A549 treated with DMSO at 1 μM for 4 hours (cell line): ENCODE measurements around the gene SBSN. TPM values are rescaled to one million over a fixed set of nuclear protein-coding genes. Genes with fewer than 3 reads are reported as not detected.

Experiments
- total RNA-seq: library from RNA; stranded (reverse); fragments of 200-300 nt; extraction: Qiagen RNA extraction; gene quantifications from 5 replicates; pipeline ENCODE4 v1.2.3, GENCODE V29; 2022; ENCODE audit warnings: low read depth

Gene SBSN
- total RNA-seq: 2.7 to 3.9 TPM (median 3.0 TPM) in 5 replicates

GRCh38 chr19:35528218-35529038 lies at the start of gene SBSN:
Gene SBSN, minus strand, starts transcription at chr19:35528311. Its CDS starts 30 bp downstream, at chr19:35528281.

GRCh38 chr19:35563207-35563829 lies 35.2 kb upstream of the SBSN start, which contains the start of gene ATP4A:
Gene ATP4A, minus strand, starts transcription at chr19:35563658. Its CDS starts 29 bp downstream, at chr19:35563629.

GRCh38 chr19:35545001-35545854 lies 17.1 kb upstream of the SBSN start, which contains the start of gene TMEM147:
Gene TMEM147, plus strand, starts transcription at chr19:35545626. Its CDS starts 114 bp downstream, at chr19:35545740.

GRCh38 chr19:35533201-35533821 lies 5.2 kb upstream of the SBSN start, which contains the start of gene GAPDHS:
Gene GAPDHS, plus strand, starts transcription at chr19:35533456. Its CDS starts 72 bp downstream, at chr19:35533528.

GRCh38 chr19:35513628-35514281 lies 14.4 kb downstream of the SBSN start, which contains the start of gene DMKN:
Gene DMKN, minus strand, starts transcription at chr19:35513649. Its CDS starts 174 bp downstream, at chr19:35513475.

GRCh38 chr19:35490364-35490763 lies 37.7 kb downstream of the SBSN start, which contains the start of gene KRTDAP:
Gene KRTDAP, minus strand, starts transcription at chr19:35490464. Its CDS starts 22 bp downstream, at chr19:35490442.

Other genes starting within 250 kb of the SBSN start
- 0.08 to 0.14 TPM in 2 of 5 replicates, not detected in the others for gene HAMP, start 245.8 kb downstream of the SBSN start, total RNA-seq
- gene MAG, start 236.2 kb downstream of the SBSN start, total RNA-seq: not detected in 5 replicates
- 0.51 to 1.6 TPM (median 0.63 TPM) in 5 replicates for gene CD22, start 199.1 kb downstream of the SBSN start, total RNA-seq
- gene FFAR1, start 180.4 kb downstream of the SBSN start, total RNA-seq: not detected in 5 replicates
- not detected in 5 replicates for gene FFAR3, start 169.9 kb downstream of the SBSN start, total RNA-seq
- not detected in 5 replicates for gene GPR42, start 157.2 kb downstream of the SBSN start, total RNA-seq
- 0.05 TPM in 1 of 5 replicates, not detected in the others for gene FFAR2, start 80.1 kb downstream of the SBSN start, total RNA-seq
- not detected in 5 replicates for gene KRTDAP, start 37.8 kb downstream of the SBSN start, total RNA-seq
- gene DMKN, start 14.7 kb downstream of the SBSN start, total RNA-seq: 27.3 to 37.1 TPM (median 33.6 TPM) in 5 replicates
- not detected in 5 replicates for gene GAPDHS, start 5.1 kb upstream of the SBSN start, total RNA-seq
- gene TMEM147, start 17.3 kb upstream of the SBSN start, total RNA-seq: 350 to 445 TPM (median 403 TPM) in 5 replicates
- 0.10 TPM in 1 of 5 replicates, not detected in the others for gene ATP4A, start 35.3 kb upstream of the SBSN start, total RNA-seq
- not detected in 5 replicates for gene PMIS2, start 57.9 kb upstream of the SBSN start, total RNA-seq
- gene HAUS5, start 84.4 kb upstream of the SBSN start, total RNA-seq: 10.8 to 18.4 TPM (median 15.7 TPM) in 5 replicates
- gene RBM42, start 100.7 kb upstream of the SBSN start, total RNA-seq: 147 to 213 TPM (median 187 TPM) in 5 replicates
- 2.1 to 3.1 TPM (median 2.3 TPM) in 5 replicates for gene ETV2, start 113.4 kb upstream of the SBSN start, total RNA-seq
- gene COX6B1, start 120.0 kb upstream of the SBSN start, total RNA-seq: 1,270 to 1,573 TPM (median 1,320 TPM) in 5 replicates
- 0.64 to 1.2 TPM (median 0.84 TPM) in 5 replicates for gene UPK1A, start 138.2 kb upstream of the SBSN start, total RNA-seq
- 0.05 TPM in 1 of 5 replicates, not detected in the others for gene ZBTB32, start 176.2 kb upstream of the SBSN start, total RNA-seq
- gene KMT2B, start 189.7 kb upstream of the SBSN start, total RNA-seq: 47.8 to 63.3 TPM (median 58.5 TPM) in 5 replicates
- 10.2 to 13.0 TPM (median 11.9 TPM) in 5 replicates for gene IGFLR1, start 214.1 kb upstream of the SBSN start, total RNA-seq
- gene U2AF1L4, start 217.1 kb upstream of the SBSN start, total RNA-seq: 23.0 to 29.3 TPM (median 28.6 TPM) in 5 replicates
- gene PSENEN, start 217.3 kb upstream of the SBSN start, total RNA-seq: 273 to 299 TPM (median 279 TPM) in 5 replicates
- gene LIN37, start 220.3 kb upstream of the SBSN start, total RNA-seq: 20.7 to 27.8 TPM (median 21.4 TPM) in 5 replicates
- gene HSPB6, start 228.7 kb upstream of the SBSN start, total RNA-seq: 0.16 to 0.34 TPM (median 0.20 TPM) in 5 replicates
- gene PROSER3, start 229.9 kb upstream of the SBSN start, total RNA-seq: 27.5 to 38.7 TPM (median 32.5 TPM) in 5 replicates
- gene ARHGAP33, start 247.3 kb upstream of the SBSN start, total RNA-seq: 3.5 to 9.2 TPM (median 6.2 TPM) in 5 replicates